Transverse colon (tissue), 4 donors: ENCODE measurements around the gene ARL8B.

Experiments used
- CTCF ChIP-seq, 5 experiments: fragments of 200-600 bp in 3 of 5; fragments of 450-650 bp in 2 of 5; sonication (generic) in 3 of 5; IDR thresholded peaks; 1 replicate in 2 of 5; 2 replicates in 3 of 5; pipeline ENCODE4 v1.5.1; 2016 to 2017; ENCODE audit warnings: antibody characterized with exemption in 5 of 5, inconsistent platforms in 3 of 5, mild to moderate bottlenecking in 2 of 5, moderate library complexity in 1 of 5
- POLR2AphosphoS5 ChIP-seq, 3 donors: sonication (generic); formaldehyde crosslinking; IDR thresholded peaks; one replicate each; pipeline ENCODE4 v1.6.1; 2016; ENCODE audit warnings: antibody characterized with exemption in 3 of 3

GRCh38 chr3:5096336-5097008 lies 25.6 kb upstream of the ARL8B start:
- TF ChIP-seq CTCF (IDR thresholded peaks at IDR 0.05), result no peak
- no peak for TF ChIP-seq POLR2AphosphoS5 (IDR thresholded peaks at IDR 0.05)
